ENCODE results near the gene OSTN. TPM values are rescaled to one million over a fixed set of nuclear protein-coding genes. Genes with fewer than 3 reads are reported as not detected.
A peak's percentile ranks its signal among the peaks of the same experiment; 100 is the strongest.
"Not testable (repeated sequence)": the region's sequence is repeated elsewhere in the genome, so short reads cannot be mapped to it uniquely, and the experiment has no call there.

OSTN gene
- total RNA-seq, 1 donor from 2014 or later: not detected

DNA sequence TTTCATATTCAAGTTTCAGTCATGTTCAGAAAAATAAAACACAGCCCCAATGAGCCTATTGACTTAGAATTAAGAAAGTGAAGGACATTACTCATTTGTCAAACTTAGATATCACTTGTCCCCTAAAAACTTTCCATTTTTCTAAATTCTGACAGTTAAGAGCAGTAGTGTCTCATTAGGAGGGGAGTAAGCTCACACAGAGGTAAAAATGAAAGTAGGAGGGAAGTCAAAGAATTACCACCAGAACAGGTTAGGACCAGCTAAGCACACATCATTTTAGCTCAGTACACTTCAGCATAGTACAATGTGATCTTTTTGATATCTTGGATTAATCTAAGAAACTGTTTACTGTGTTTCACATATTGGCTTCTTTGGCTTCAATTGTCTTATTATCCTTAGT is 64.3 kb downstream of the OSTN start:
- no peak for DNase-seq (ENCODE audit: low read depth in 2 of 2)

- DNase-seq (ENCODE audit: low read depth in 2 of 2): no peak
Measured at GRCh38 chr3:191263850-191264249, 64.8 kb downstream of the OSTN start.

DNA sequence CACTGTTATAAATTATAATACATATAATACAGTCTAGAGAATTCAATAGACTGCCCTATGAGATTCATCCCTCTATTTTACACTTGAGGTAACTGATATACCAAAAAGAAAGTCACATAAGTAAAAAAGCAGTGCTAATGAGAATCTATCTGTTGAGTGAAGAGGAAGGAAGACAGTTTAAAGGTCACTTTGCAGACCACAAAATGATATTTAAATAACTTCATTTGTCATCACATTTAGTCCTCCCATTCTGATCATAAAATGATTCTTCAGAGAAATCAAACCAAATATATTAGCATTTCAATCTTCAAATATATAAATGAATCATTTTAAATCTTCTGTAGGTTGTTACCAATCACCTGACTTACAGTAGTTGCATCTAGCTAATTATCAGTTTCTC is 69.7 kb downstream of the OSTN start:
- peak; percentile 10 to 37 for DNase-seq (ENCODE audit: low read depth in 2 of 2)

GRCh38 chr3:191269289-191270085 is 70.4 kb downstream of the OSTN start:
- no peak for DNase-seq (ENCODE audit: low read depth in 2 of 2)

DNA sequence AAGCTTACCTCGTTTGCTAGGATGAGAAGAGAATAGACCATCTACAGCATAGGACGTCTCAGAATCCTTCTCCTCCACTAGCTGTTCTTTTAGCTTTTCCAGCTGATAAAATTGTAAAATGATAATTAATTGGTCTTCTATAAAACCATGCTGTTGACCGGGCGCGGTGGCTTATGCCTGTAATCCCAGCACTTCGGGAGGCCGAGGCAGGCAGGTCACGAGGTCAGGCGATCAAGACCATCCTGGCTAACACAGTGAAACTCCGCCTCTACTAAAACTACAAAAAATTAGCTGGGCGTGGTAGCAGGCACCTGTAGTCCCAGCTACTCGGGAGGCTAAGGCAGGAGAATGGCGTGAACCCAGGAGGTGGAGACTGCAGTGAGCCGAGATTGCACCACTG is 76.2 kb downstream of the OSTN start:
- DNase-seq (ENCODE audit: low read depth in 2 of 2): not testable (repeated sequence)

GRCh38 chr3:191275751-191276150 is 76.7 kb downstream of the OSTN start:
- DNase-seq (ENCODE audit: low read depth in 2 of 2): no peak

DNA sequence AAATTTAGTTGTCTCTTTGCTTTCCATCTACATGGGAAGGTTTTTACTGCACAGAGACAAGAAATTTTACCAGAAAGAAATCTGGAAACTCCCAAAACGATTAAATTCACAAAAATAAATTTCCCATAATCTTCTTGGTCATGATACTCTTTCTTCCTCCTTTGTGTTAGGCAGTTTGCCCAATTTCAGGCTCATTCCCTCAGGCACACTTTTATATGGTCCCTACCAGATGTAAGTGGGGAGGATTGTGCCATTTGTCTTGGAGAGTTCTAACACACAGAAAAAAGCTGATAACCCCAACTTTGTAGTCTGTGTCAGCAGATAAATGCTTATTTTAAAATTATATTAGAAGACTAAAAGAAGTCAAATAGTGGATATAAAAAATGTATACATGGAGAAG is 81.1 kb downstream of the OSTN start:
- no peak for DNase-seq (ENCODE audit: low read depth in 2 of 2)

- DNase-seq (ENCODE audit: low read depth in 2 of 2): no peak
Measured at GRCh38 chr3:191280882-191281281, 81.8 kb downstream of the OSTN start.

- DNase-seq (ENCODE audit: low read depth in 2 of 2): no peak
Measured at GRCh38 chr3:191282251-191283185, 83.5 kb downstream of the OSTN start.

GRCh38 chr3:191283400-191283799 is 84.4 kb downstream of the OSTN start:
- no peak for DNase-seq (ENCODE audit: low read depth in 2 of 2)

GRCh38 chr3:191290311-191291025 is 91.4 kb downstream of the OSTN start:
- no peak for DNase-seq (ENCODE audit: low read depth in 2 of 2)

DNA sequence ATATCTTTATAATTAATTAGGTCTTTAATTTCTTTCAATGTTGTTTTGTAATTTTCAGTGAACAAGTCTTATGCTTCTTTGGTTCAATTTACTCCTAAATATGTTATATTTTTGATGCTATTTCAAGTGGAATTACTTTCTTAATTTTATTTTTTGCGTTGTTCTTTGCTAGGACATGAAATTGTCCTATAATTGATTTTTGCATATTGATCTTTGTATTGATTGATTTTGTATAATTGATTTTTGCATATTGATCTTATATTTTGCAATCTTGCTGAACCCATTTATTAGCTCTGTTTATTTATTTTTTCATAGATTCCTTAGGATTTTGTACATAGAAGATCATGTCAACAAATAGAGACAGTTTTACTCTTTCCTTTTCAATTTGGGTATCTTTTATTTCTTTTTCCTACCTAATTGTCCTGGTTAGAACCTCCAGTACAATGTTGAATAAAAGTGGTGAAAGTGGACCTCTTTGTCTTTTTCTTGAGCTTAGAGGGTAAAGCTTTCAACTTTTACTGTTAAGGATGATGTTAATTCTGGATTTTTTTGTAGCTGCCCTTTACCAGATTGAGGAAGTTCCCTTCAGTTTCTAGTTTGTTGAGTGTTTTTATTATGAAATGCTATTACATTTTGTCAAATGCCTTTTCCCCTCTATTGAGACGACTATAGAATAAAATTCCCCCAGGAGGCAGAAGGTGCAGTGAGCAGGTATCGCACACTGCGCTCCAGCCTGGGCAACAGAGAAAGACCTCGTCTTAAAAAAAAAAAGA is 93.4 kb downstream of the OSTN start:
- no peak for DNase-seq (ENCODE audit: low read depth in 2 of 2)

DNA sequence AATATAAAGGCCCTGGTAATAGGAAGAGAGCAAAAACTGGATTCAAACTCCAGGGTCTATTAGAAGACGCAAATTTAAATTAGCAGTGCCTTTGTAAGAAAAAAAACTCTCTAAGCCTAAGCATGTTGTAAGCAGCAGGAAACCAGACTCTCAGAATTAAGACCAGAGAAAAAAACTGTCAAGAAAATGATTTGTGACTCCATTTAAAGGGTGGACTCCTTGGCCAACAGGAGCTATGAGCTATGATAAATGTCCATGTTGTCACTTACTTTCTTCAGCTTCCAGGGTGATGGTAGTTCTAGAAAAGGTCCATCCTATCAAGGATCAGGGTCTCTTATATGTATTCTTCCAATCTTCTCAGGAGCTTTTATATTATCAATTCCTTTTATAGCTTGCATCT is 95.2 kb downstream of the OSTN start:
- no peak for DNase-seq (ENCODE audit: low read depth in 2 of 2)

DNA sequence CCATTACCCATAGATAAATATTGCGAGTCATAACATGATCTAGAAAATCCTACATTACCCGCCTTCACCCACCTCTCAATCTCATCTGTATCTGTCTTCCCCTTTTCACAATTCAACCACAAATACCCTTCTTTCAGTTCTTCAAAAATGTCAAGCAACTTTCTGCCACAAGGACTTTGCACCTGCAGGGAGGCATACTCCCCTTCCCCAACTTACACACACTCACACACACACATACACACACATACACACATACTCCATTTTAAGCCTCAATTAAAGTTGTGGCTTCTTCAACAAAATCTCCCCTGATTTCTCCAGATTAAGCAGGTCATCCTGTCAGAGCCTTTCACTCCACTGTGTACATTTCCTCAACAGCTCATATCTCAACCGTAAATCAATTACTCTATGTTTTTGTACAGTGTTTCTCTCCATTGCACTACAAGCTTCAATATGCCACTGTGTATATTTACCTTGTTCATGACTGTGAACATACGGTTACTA is 97.0 kb downstream of the OSTN start:
- DNase-seq (ENCODE audit: low read depth in 2 of 2): no peak

DNA sequence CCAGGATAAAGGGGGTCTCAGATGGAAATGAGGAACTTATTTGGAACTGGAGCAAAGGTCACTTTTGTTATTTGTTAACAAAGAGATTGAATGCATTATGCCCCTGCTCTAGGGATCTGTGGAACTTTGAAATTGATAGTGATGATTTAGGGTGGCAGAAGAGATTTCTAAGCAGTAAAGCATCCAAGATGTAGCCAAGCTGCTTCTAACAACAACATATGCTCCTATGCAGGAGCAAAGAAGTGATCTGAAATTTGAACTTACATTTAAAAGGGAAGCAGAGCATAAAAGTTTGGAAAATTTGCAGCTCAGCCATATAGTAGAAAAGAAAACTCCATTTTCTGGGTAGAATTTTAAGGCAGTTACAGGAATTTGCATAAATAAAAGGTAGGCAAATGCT is 99.8 kb downstream of the OSTN start:
- no peak for DNase-seq (ENCODE audit: low read depth in 2 of 2)

GRCh38 chr3:191300422-191300821 is 101.4 kb downstream of the OSTN start:
- DNase-seq (ENCODE audit: low read depth in 2 of 2): no peak

GRCh38 chr3:191301017-191301416 is 102.0 kb downstream of the OSTN start:
- DNase-seq (ENCODE audit: low read depth in 2 of 2): no peak

GRCh38 chr3:191301782-191302411 is 102.9 kb downstream of the OSTN start:
- no peak for DNase-seq (ENCODE audit: low read depth in 2 of 2)

DNA sequence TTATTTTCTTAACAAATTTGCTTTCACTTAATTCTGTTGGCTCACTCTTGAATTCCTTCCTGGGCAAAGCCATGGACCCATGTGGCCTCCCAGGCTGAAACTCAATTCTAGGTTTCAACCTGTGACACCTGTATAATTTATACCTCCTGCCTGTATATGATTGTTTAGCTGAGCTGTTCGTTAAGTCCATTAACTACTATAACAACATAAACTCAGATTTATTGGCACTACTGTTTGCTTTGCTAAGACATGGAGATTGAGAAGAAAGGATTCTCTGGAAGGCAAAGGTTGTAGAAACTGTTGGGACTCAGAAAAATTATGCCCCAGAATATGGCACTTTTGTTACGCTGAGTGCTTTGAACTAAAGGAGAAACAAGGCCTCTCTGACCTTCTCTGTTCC is 103.4 kb downstream of the OSTN start:
- DNase-seq (ENCODE audit: low read depth in 2 of 2): no peak

- DNase-seq (ENCODE audit: low read depth in 2 of 2): no peak
Measured at GRCh38 chr3:191303596-191303995, 104.6 kb downstream of the OSTN start.

DNA sequence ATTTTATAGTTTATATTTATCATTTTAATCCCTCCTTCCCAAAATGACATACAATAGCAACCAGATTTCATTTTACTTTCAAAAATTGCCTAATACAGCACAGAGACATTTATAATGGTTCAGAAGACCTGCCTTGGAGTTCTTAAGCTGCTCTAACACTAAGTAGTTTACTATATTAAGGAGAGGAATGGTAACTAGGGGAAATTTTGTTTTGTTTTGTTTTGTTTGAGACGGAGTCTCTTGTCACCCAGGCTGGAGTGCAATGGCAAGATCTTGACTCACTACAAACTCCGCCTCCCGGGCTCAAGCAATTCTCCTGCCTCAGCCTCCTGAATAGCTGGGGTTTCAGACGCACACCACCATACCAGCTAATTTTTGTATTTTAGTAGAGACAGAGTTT is 107.4 kb downstream of the OSTN start:
- no peak for DNase-seq (ENCODE audit: low read depth in 2 of 2)
